Caco-2 (cell line): Measurements from ENCODE around the gene ANAPC2. TPM values are rescaled to one million over a fixed set of nuclear protein-coding genes. Genes with fewer than 3 reads are reported as not detected.

ENCODE experiments used
- BruUV-seq: library from RNA; stranded (reverse); fragments of 400-500 nt; replicated peaks from 2 replicates; lab custom pipeline; 2021; lab: Mats Ljungman, UMichigan
- CTCF ChIA-PET: fragments of 300-600 bp; sonication (Branson Sonifier 250); formaldehyde crosslinking; loops from one replicate; lab custom pipeline; 2022; ENCODE audit warnings: antibody characterized with exemption; lab: Charles Lee
- POLR2A ChIA-PET: fragments of 300-600 bp; sonication (Branson Sonifier 250); formaldehyde crosslinking; loops from one replicate; lab custom pipeline; 2022; ENCODE audit warnings: antibody characterized with exemption; lab: Charles Lee
- DNase-seq, 2 experiments: peaks; one replicate each; pipeline versions ENCODE4 v3.0.0 to v3.0.0-alpha.2; 2020 to 2022
- H3K27me3 ChIP-seq: replicated peaks from 2 replicates; pipeline ENCODE4 v1.6.0; 2011; ENCODE audit warnings: low read length; ENCODE audit not compliant: control insufficient read depth, insufficient read depth
- H3K36me3 ChIP-seq: 2 replicates; pipeline ENCODE4 v1.5.1; 2011; ENCODE audit warnings: low read length; ENCODE audit not compliant: control insufficient read depth, insufficient read depth
- H3K4me1 ChIP-seq: fragments of 250-450 bp; sonication (Bioruptor Pico); 2 replicates; pipeline ENCODE4 v1.5.1; 2020; ENCODE audit warnings: mild to moderate bottlenecking
- H3K4me3 ChIP-seq: 2 replicates; pipeline ENCODE4 v1.5.1; 2011; ENCODE audit warnings: low read depth, mild to moderate bottlenecking, control low read depth, low read length
- H3K9me3 ChIP-seq: fragments of 250-450 bp; sonication (Bioruptor Pico); 2 replicates; pipeline ENCODE4 v1.5.1; 2020; ENCODE audit warnings: mild to moderate bottlenecking, moderate library complexity
- H3K27ac Mint-ChIP-seq: one replicate; pipeline ENCODE4 v1.8.0; 2022; ENCODE audit warnings: mixed read lengths; ENCODE audit not compliant: unreplicated experiment
- H3K27me3 Mint-ChIP-seq: one replicate; pipeline ENCODE4 v1.8.0; 2022; ENCODE audit warnings: mixed read lengths; ENCODE audit not compliant: insufficient read depth, unreplicated experiment
- H3K36me3 Mint-ChIP-seq: one replicate; pipeline ENCODE4 v1.8.0; 2022; ENCODE audit warnings: mild to moderate bottlenecking, mixed read lengths; ENCODE audit not compliant: insufficient read depth, unreplicated experiment
- H3K4me1 Mint-ChIP-seq: one replicate; pipeline ENCODE4 v1.8.0; 2022; ENCODE audit warnings: low read depth, mixed read lengths; ENCODE audit not compliant: unreplicated experiment
- H3K4me3 Mint-ChIP-seq: one replicate; pipeline ENCODE4 v1.8.0; 2022; ENCODE audit warnings: mild to moderate bottlenecking, moderate library complexity, mixed read lengths; ENCODE audit not compliant: unreplicated experiment
- H3K9me3 Mint-ChIP-seq: one replicate; pipeline ENCODE4 v1.8.0; 2022; ENCODE audit warnings: mixed read lengths; ENCODE audit not compliant: unreplicated experiment
- intact Hi-C: fragments of 100-400 bp; cut with micrococcal nuclease; formaldehyde crosslinking; loops from one replicate; pipeline ENCODE4 v1.10.0; 2022; ENCODE audit not compliant: unreplicated experiment
- total RNA-seq: library from RNA; stranded (reverse); gene quantifications from 2 replicates; pipeline ENCODE4 v1.2.3, GENCODE V29; 2022
- TF ChIP-seq, protein P1 (sequence below), 2 experiments: fragments of 200-600 bp in 1 of 2; IDR thresholded peaks; 1 replicate in 1 of 2; 2 replicates in 1 of 2; pipeline versions ENCODE4 v1.5.1 to v1.8.0; 2011 to 2022; ENCODE audit warnings: antibody characterized with exemption in 1 of 2, control low read depth in 1 of 2, inconsistent platforms in 1 of 2, low read depth in 1 of 2, low read length in 1 of 2, mild to moderate bottlenecking in 1 of 2, moderate library complexity in 1 of 2; ENCODE audit not compliant: insufficient read depth in 1 of 2, severe bottlenecking in 1 of 2, unreplicated experiment in 1 of 2

The ANAPC2 gene
- total RNA-seq, 1 experiment from 2014 or later = 67.5 TPM

DNA sequence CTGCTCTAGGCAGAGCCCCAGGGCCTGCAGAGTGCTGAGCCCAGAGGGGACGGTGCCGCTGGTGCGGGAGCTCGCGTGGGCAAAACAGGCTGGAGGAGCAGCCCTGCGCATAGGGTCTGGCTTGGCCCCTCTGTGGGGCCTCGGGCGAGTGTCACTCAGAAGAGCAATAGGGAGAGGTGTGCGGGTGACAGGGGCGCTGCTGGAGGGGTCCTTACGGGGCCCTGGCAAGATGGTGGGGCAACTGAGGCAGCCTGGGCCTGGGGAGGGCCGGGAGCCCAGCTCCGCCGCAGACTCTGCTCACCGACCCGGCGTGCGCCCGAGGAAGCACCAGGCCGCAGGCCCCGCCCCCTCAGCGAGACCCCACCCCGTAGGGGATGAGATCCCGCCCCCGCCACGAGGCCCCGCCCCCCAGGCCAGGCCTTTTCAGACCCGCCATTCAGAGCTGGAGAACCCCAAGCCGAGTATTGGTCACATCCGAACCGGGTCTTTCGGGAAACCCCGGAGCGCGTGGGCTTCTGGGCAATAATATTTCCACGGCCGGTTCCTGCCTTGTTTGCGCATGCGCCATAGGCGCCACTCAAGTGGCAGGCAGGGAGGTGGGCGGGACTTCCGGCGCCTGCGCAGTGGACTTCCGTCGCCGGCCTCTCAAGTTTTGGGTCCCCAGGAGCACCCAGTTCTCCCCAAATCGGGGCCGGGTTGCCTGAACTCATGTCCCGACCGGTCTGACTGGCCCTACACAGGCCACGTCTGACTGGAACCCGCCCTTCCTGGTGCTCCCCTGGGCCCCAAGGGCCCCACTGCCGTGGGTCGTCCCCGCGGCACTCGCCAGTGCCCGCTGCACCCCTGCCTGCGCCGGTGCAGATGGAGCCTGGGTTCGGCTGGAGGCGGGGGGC is 35.0 kb upstream of the ANAPC2 start:
- H3K27me3 ChIP-seq = no peaks in the 10 kb centered on the region
- ChIA-PET POLR2A (interaction anchor here (0.6 to 3.3 kb wide), 9 partner anchors 8 to 212 kb away, joined by 3 to 27 read pairs (median 7); partner anchors contain the start of genes ANAPC2, NELFB, SLC34A3 and SSNA1), CTCF (interaction anchor here (0.6 to 2.5 kb wide), 15 partner anchors 10 to 337 kb away, joined by 3 to 27 read pairs (median 4); partner anchors contain the start of genes SAPCD2 and TUBB4B)
- Mint-ChIP-seq H3K27ac (no peak overlapping the region), H3K4me1 (peaks cover 13% of the 10 kb centered on the region), H3K4me3 (peak overlapping the region; percentile 85), H3K9me3 (no peaks in the 10 kb centered on the region), H3K27me3 (no peaks in the 10 kb centered on the region), H3K36me3 (peaks cover 20% of the 10 kb centered on the region)
- intact Hi-C loops = loop anchor here (2.0 kb wide), 1 partner anchor 17 kb away; the partner anchor contains the start of gene TUBB4B
- no peaks in the 10 kb centered on the region for H3K9me3 ChIP-seq
- peak; percentile 97 to 99 for DNase-seq
- peak overlapping the region; percentile 69 for H3K4me3 ChIP-seq
- H3K4me1 ChIP-seq = peaks cover 21% of the 10 kb centered on the region
- H3K36me3 ChIP-seq = no peaks in the 10 kb centered on the region
- TF ChIP-seq, protein P1, sequence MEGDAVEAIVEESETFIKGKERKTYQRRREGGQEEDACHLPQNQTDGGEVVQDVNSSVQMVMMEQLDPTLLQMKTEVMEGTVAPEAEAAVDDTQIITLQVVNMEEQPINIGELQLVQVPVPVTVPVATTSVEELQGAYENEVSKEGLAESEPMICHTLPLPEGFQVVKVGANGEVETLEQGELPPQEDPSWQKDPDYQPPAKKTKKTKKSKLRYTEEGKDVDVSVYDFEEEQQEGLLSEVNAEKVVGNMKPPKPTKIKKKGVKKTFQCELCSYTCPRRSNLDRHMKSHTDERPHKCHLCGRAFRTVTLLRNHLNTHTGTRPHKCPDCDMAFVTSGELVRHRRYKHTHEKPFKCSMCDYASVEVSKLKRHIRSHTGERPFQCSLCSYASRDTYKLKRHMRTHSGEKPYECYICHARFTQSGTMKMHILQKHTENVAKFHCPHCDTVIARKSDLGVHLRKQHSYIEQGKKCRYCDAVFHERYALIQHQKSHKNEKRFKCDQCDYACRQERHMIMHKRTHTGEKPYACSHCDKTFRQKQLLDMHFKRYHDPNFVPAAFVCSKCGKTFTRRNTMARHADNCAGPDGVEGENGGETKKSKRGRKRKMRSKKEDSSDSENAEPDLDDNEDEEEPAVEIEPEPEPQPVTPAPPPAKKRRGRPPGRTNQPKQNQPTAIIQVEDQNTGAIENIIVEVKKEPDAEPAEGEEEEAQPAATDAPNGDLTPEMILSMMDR (IDR thresholded peaks at IDR 0.05; ENCODE audit: insufficient read depth in 1 of 2, low read depth in 1 of 2, low read length in 1 of 2, severe bottlenecking in 1 of 2, unreplicated experiment in 1 of 2) = no peak
- no TSS peak for BruUV-seq

DNA sequence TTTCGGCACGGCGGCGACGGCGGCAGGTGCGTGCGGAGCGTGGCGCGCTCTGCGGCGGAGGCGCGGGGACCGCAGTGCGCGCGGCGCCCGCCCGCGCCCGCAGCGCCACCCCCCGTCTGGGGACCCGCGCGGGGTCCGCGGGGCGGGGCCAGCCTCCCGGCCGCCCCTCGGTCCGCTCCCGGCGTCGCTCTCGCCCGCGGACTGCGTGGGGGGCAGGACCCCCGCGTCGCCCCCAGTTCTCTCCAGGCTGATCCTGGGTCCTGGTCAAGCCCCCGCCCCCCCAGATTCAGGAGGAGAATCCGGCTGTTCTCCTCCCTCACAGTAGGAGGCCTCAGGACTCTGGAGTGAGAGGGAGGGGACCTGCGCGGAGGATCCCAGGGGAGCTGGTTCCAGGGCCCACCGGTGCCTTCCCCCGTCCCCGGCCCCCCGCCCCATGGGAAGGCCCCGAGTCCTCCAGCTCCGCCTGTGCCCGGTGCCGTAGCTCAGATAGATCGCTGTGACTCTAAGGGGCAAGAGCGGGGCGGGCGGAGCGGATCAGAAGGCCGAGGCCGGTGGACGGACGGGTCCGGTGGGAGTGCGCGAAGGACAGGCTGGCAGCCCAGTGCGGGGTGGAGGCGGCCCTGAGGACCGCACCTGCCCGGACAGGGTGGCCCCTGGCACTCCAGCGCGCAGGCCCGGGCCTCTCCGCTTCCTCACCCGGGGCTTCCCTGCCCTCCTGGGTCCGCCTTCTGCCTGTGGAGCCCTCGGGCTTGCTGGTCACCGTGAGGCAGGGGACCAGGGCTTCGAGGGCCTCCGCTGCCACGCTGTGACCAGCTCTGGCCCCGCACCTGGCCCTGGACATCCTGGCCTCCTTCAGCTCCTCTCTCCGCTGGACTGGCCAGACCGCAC is 34.1 kb upstream of the ANAPC2 start, which contains the start of gene RNF208:
Gene RNF208 (minus strand): TSS at position 51 of the 888 bp plus-strand sequence. CDS start 1,028 bp downstream, outside the sequence.
- Mint-ChIP-seq H3K4me1 (peaks cover 8% of the 10 kb centered on the region), H3K36me3 (peaks cover 21% of the 10 kb centered on the region), H3K4me3 (peak within 1 kb of the TSS; percentile 85), H3K27me3 (no peaks in the 10 kb centered on the region), H3K9me3 (no peaks in the 10 kb centered on the region), H3K27ac (no peak within 1 kb of the TSS)
- no peaks in the 10 kb centered on the region for H3K36me3 ChIP-seq
- BruUV-seq = no TSS peak
- TF ChIP-seq, protein P1 (IDR thresholded peaks at IDR 0.05; ENCODE audit: insufficient read depth in 1 of 2, low read depth in 1 of 2, low read length in 1 of 2, severe bottlenecking in 1 of 2, unreplicated experiment in 1 of 2) = peak in 1 of 2 experiments; percentile 4
- H3K27me3 ChIP-seq = no peaks in the 10 kb centered on the region
- intact Hi-C loops = loop anchor here (2.0 kb wide), 1 partner anchor 18 kb away; the partner anchor contains the start of gene TUBB4B
- H3K9me3 ChIP-seq = no peaks in the 10 kb centered on the region
- H3K4me3 ChIP-seq = peak within 1 kb of the TSS; percentile 69
- ChIA-PET POLR2A (interaction anchor here (1.0 to 3.3 kb wide), 5 partner anchors 18 to 33 kb away, joined by 5 to 27 read pairs (median 10); partner anchors contain the start of genes ANAPC2, NELFB, SSNA1 and TPRN), CTCF (interaction anchor here (1.0 to 2.5 kb wide), 7 partner anchors 14 to 47 kb away, joined by 3 to 27 read pairs (median 3); partner anchors contain the start of gene TUBB4B)
- DNase-seq = no peak
- H3K4me1 ChIP-seq = peaks cover 29% of the 10 kb centered on the region
